ENCODE results near the gene PAQR5. TPM values are rescaled to one million over a fixed set of nuclear protein-coding genes. Genes with fewer than 3 reads are reported as not detected.
A peak's percentile ranks its signal among the peaks of the same experiment; 100 is the strongest.

PAQR5 gene
- 1 to 10 TPM; 3.0 to 8.1 (median 3.9) TPM for total RNA-seq

- Histone ChIP-seq H3K4me1 (peaks cover 0 to 17% (median 7%) of the 10 kb centered on the region in 4 donors), H3K4me3 (peak within 1 kb of the TSS; percentile 38 to 46 (median 44)), H3K9me3 (no peaks in the 10 kb centered on the region), H3K27ac (peak within 1 kb of the TSS in 2 of 4 donors; percentile 43 to 45), H3K36me3 (no peaks in the 10 kb centered on the region), H3K27me3 (peaks cover 0 to 51% of the 10 kb centered on the region in 2 donors)
- TF ChIP-seq EP300 (IDR thresholded peaks at IDR 0.05) (no peak), POLR2A (IDR thresholded peaks at IDR 0.05) (peak in 1 of 2 donors; percentile 25), CTCF (IDR thresholded peaks at IDR 0.05) (no peak)
- 0 to 2% methylated on average over 13 to 30 of the region's 74 CpGs for WGBS, 2 donors
- DNase-seq (ENCODE audit: low spot score in 2 of 2): no peak
These were observed at the start of gene PAQR5 for GRCh38 chr15:69298697-69299441. TSS of gene PAQR5 (plus strand) at chr15:69298912. CDS start at chr15:69360081, 61,169 bp downstream.

GRCh38 chr15:69253156-69253555 is 45.6 kb upstream of the PAQR5 start:
- TF ChIP-seq POLR2A (IDR thresholded peaks at IDR 0.05): no peak
- no peak for TF ChIP-seq EP300 (IDR thresholded peaks at IDR 0.05)
- no peak for TF ChIP-seq CTCF (IDR thresholded peaks at IDR 0.05)
- no peak overlapping the region for H3K27ac ChIP-seq
- H3K4me1 ChIP-seq: peaks cover 0 to 11% (median 0%) of the 10 kb centered on the region in 4 donors
- H3K4me3 ChIP-seq: no peak overlapping the region
- 9 to 18% methylated on average over 3 of the region's 3 CpGs for WGBS, 2 donors
- H3K36me3 ChIP-seq: peaks cover 0 to 14% (median 0%) of the 10 kb centered on the region in 3 donors
- H3K9me3 ChIP-seq: no peaks in the 10 kb centered on the region
- no peak for DNase-seq (ENCODE audit: low spot score in 2 of 2)
- no peaks in the 10 kb centered on the region for H3K27me3 ChIP-seq

GRCh38 chr15:69265347-69265955 is 33.3 kb upstream of the PAQR5 start:
- DNase-seq (ENCODE audit: low spot score in 2 of 2): peak in 1 of 2 donors; percentile 33
- no peaks in the 10 kb centered on the region for H3K4me1 ChIP-seq
- H3K36me3 ChIP-seq: peaks cover 0 to 11% (median 0%) of the 10 kb centered on the region in 3 donors
- no peaks in the 10 kb centered on the region for H3K9me3 ChIP-seq
- H3K27me3 ChIP-seq: no peaks in the 10 kb centered on the region
- H3K27ac ChIP-seq: no peak overlapping the region
- no peak overlapping the region for H3K4me3 ChIP-seq
- WGBS, 2 donors: 49 to 53% methylated on average over 5 of the region's 5 CpGs
- TF ChIP-seq CTCF (IDR thresholded peaks at IDR 0.05) (peak; percentile 31 to 70 (median 47)), POLR2A (IDR thresholded peaks at IDR 0.05) (no peak)

GRCh38 chr15:69271217-69271616 is 27.5 kb upstream of the PAQR5 start:
- no peaks in the 10 kb centered on the region for H3K9me3 ChIP-seq
- no peak for DNase-seq (ENCODE audit: low spot score in 2 of 2)

More at GRCh38 chr15:69271217-69271616, 27.5 kb upstream of the PAQR5 start:
- no peaks in the 10 kb centered on the region for H3K4me1 ChIP-seq
- H3K4me3 ChIP-seq: no peak overlapping the region
- H3K27me3 ChIP-seq: no peaks in the 10 kb centered on the region
- TF ChIP-seq CTCF (IDR thresholded peaks at IDR 0.05) (no peak), POLR2A (IDR thresholded peaks at IDR 0.05) (no peak), EP300 (IDR thresholded peaks at IDR 0.05) (no peak)
- H3K27ac ChIP-seq: no peak overlapping the region
- H3K36me3 ChIP-seq: peaks cover 0 to 4% (median 0%) of the 10 kb centered on the region in 3 donors
